Uterus (tissue), 2 donors: ENCODE results near the gene NEDD4L.

Experiments
- POLR2A ChIP-seq, 2 donors: fragments of 450-650 bp; IDR thresholded peaks; one replicate each; pipeline ENCODE4 v1.6.1; 2016; ENCODE audit warnings: antibody characterized with exemption in 2 of 2, mild to moderate bottlenecking in 1 of 2, moderate library complexity in 1 of 2
- TF ChIP-seq, protein P1 (sequence below), 4 experiments: fragments of 200-600 bp in 2 of 4; fragments of 450-650 bp in 2 of 4; sonication (generic) in 2 of 4; IDR thresholded peaks; one replicate each; pipeline ENCODE4 v1.5.1; 2016 to 2019; ENCODE audit warnings: antibody characterized with exemption in 4 of 4, mild to moderate bottlenecking in 2 of 4, moderate library complexity in 1 of 4

DNA sequence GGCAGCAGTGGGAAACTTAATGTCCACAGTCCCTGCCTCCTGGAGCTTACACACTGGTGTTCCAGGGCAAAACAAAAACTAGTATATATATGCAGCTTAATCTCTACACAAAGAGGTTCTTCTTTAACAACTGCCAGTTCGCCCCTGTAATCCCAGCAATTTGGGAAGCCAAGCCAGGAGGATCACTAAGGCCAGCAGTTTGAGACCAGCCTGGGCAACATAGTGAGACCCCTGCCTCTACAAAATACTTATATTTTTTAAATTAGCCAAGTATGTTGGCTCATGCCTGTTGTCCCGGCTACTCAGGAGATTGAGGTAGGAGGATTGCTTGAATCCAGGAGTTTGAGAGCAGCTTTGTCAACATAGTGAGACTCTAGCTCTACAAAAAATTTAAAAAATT is 17.2 kb upstream of the NEDD4L start:
- TF ChIP-seq, protein P1, sequence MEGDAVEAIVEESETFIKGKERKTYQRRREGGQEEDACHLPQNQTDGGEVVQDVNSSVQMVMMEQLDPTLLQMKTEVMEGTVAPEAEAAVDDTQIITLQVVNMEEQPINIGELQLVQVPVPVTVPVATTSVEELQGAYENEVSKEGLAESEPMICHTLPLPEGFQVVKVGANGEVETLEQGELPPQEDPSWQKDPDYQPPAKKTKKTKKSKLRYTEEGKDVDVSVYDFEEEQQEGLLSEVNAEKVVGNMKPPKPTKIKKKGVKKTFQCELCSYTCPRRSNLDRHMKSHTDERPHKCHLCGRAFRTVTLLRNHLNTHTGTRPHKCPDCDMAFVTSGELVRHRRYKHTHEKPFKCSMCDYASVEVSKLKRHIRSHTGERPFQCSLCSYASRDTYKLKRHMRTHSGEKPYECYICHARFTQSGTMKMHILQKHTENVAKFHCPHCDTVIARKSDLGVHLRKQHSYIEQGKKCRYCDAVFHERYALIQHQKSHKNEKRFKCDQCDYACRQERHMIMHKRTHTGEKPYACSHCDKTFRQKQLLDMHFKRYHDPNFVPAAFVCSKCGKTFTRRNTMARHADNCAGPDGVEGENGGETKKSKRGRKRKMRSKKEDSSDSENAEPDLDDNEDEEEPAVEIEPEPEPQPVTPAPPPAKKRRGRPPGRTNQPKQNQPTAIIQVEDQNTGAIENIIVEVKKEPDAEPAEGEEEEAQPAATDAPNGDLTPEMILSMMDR (IDR thresholded peaks at IDR 0.05) = no peak
- TF ChIP-seq POLR2A (IDR thresholded peaks at IDR 0.05) = no peak
